NT2/D1 (cell line): ENCODE results near the gene ACOT9.
"Not testable (repeated sequence)": the region's sequence is repeated elsewhere in the genome, so short reads cannot be mapped to it uniquely, and the experiment has no call there.

Experiments
- DNase-seq: peaks from one replicate; pipeline ENCODE4 v3.0.0-alpha.2; 2011; ENCODE audit warnings: low read depth, low spot score
- H3K27me3 ChIP-seq: 2 replicates; pipeline ENCODE4 v1.6.0; 2011; ENCODE audit warnings: mild to moderate bottlenecking; ENCODE audit not compliant: insufficient read length, insufficient read depth
- H3K36me3 ChIP-seq: 2 replicates; pipeline ENCODE4 v1.6.1; 2011; ENCODE audit warnings: mild to moderate bottlenecking, low read length, mixed read lengths; ENCODE audit not compliant: insufficient read depth, insufficient read length
- H3K4me1 ChIP-seq: 2 replicates; pipeline ENCODE4 v1.5.1; 2011; ENCODE audit not compliant: insufficient read depth, insufficient read length
- H3K4me3 ChIP-seq: 2 replicates; pipeline ENCODE4 v1.5.1; 2011; ENCODE audit warnings: low read depth; ENCODE audit not compliant: insufficient read length
- H3K9ac ChIP-seq: 2 replicates; pipeline ENCODE4 v1.6.0; 2011; ENCODE audit warnings: low read depth; ENCODE audit not compliant: insufficient read length
- H3K9me3 ChIP-seq: 2 replicates; pipeline ENCODE4 v1.5.1; 2011; ENCODE audit warnings: mild to moderate bottlenecking, low read length; ENCODE audit not compliant: insufficient read depth
- SUZ12 ChIP-seq: IDR thresholded peaks from 2 replicates; pipeline ENCODE4 v1.6.1; 2011; ENCODE audit not compliant: insufficient read length, insufficient read depth; ENCODE audit errors: extremely low read depth
- YY1 ChIP-seq: IDR thresholded peaks from 2 replicates; pipeline ENCODE4 v1.6.1; 2011; ENCODE audit not compliant: insufficient read length, insufficient read depth
- ZNF274 ChIP-seq: IDR thresholded peaks from 2 replicates; pipeline ENCODE4 v1.6.1; 2011; ENCODE audit warnings: mild to moderate bottlenecking, low read depth, low read length

ACOT9 gene

GRCh38 chrX:23692166-23692565 is 50.9 kb downstream of the ACOT9 start:
- Histone ChIP-seq H3K9ac (no peak overlapping the region), H3K4me3 (no peak overlapping the region), H3K4me1 (no peaks in the 10 kb centered on the region), H3K36me3 (peaks cover 5% of the 10 kb centered on the region), H3K9me3 (no peaks in the 10 kb centered on the region), H3K27me3 (no peaks in the 10 kb centered on the region)
- TF ChIP-seq YY1 (no peak), SUZ12 (no peak), ZNF274 (no peak)
- DNase-seq, result no peak

GRCh38 chrX:23676486-23676885 is 66.6 kb downstream of the ACOT9 start:
- not testable (repeated sequence) for H3K9ac ChIP-seq, H3K27me3 ChIP-seq
- peaks cover 70% of the 10 kb centered on the region for H3K36me3 ChIP-seq

GRCh38 chrX:23673108-23673507 is 70.0 kb downstream of the ACOT9 start:
- TF ChIP-seq ZNF274, result no peak
- TF ChIP-seq YY1, result no peak
- TF ChIP-seq SUZ12, result no peak
- Histone ChIP-seq H3K9me3 (no peaks in the 10 kb centered on the region), H3K4me3 (no peak overlapping the region)

More at GRCh38 chrX:23676486-23676885, 66.6 kb downstream of the ACOT9 start:
- not testable (repeated sequence) for H3K9me3 ChIP-seq, H3K4me3 ChIP-seq, DNase-seq, H3K4me1 ChIP-seq

GRCh38 chrX:23670528-23670927 is 72.5 kb downstream of the ACOT9 start:
- Histone ChIP-seq H3K36me3 (peaks cover 51% of the 10 kb centered on the region), H3K9me3 (no peaks in the 10 kb centered on the region), H3K9ac (peak overlapping the region; percentile 23), H3K4me1 (no peaks in the 10 kb centered on the region), H3K27me3 (no peaks in the 10 kb centered on the region), H3K4me3 (no peak overlapping the region)
- no peak for DNase-seq
- TF ChIP-seq YY1 (no peak), SUZ12 (no peak)

More at GRCh38 chrX:23673108-23673507, 70.0 kb downstream of the ACOT9 start:
- no peaks in the 10 kb centered on the region for H3K27me3 ChIP-seq
- peaks cover 70% of the 10 kb centered on the region for H3K36me3 ChIP-seq
- no peak for DNase-seq
- H3K4me1 ChIP-seq, result no peaks in the 10 kb centered on the region
- H3K9ac ChIP-seq, result no peak overlapping the region

GRCh38 chrX:23668335-23668734 is 74.7 kb downstream of the ACOT9 start:
- Histone ChIP-seq H3K27me3 (no peaks in the 10 kb centered on the region), H3K4me1 (no peaks in the 10 kb centered on the region), H3K9ac (peak overlapping the region; percentile 99), H3K4me3 (peak overlapping the region; percentile 88), H3K36me3 (peaks cover 35% of the 10 kb centered on the region), H3K9me3 (no peaks in the 10 kb centered on the region)
- TF ChIP-seq ZNF274 (no peak), YY1 (no peak), SUZ12 (no peak)
- DNase-seq, result no peak

GRCh38 chrX:23667239-23668177 is 75.6 kb downstream of the ACOT9 start, which contains the start of gene PRDX4:
TSS of gene PRDX4 (plus strand) at chrX:23667493. CDS start at chrX:23667571, 78 bp downstream.
- Histone ChIP-seq H3K9ac (peak within 1 kb of the TSS; percentile 99), H3K9me3 (no peaks in the 10 kb centered on the region), H3K4me1 (no peaks in the 10 kb centered on the region), H3K27me3 (no peaks in the 10 kb centered on the region), H3K4me3 (peak within 1 kb of the TSS; percentile 88), H3K36me3 (peaks cover 27% of the 10 kb centered on the region)
- TF ChIP-seq ZNF274, result no peak
- TF ChIP-seq SUZ12, result no peak
- no peak for TF ChIP-seq YY1
- DNase-seq, result peak; percentile 76

GRCh38 chrX:23666282-23666681 is 76.8 kb downstream of the ACOT9 start:
- H3K9me3 ChIP-seq, result no peaks in the 10 kb centered on the region
- no peaks in the 10 kb centered on the region for H3K27me3 ChIP-seq
- DNase-seq, result no peak
- no peaks in the 10 kb centered on the region for H3K4me1 ChIP-seq
- no peak overlapping the region for H3K4me3 ChIP-seq
- H3K36me3 ChIP-seq, result peaks cover 17% of the 10 kb centered on the region
- no peak overlapping the region for H3K9ac ChIP-seq
- TF ChIP-seq SUZ12 (no peak), YY1 (no peak), ZNF274 (no peak)
